ENCODE data around the gene ZNRF2. TPM values are rescaled to one million over a fixed set of nuclear protein-coding genes. Genes with fewer than 3 reads are reported as not detected.

The ZNRF2 gene
- total RNA-seq, 1 donor from 2014 or later, result 10.2 TPM

Other genes starting within 250 kb of the ZNRF2 start
- 4.0 and 4.7 TPM in 2 replicates for gene MTURN, start 149.6 kb upstream of the ZNRF2 start, total RNA-seq
- gene NOD1, start 194.2 kb downstream of the ZNRF2 start, total RNA-seq, result 14.8 and 15.8 TPM in 2 replicates
- gene GGCT, start 220.2 kb downstream of the ZNRF2 start, total RNA-seq, result 71.6 and 72.7 TPM in 2 replicates